Measurements from ENCODE around the gene SNRPA1. TPM values are rescaled to one million over a fixed set of nuclear protein-coding genes. Genes with fewer than 3 reads are reported as not detected.

The SNRPA1 gene
- total and polyA plus RNA-seq, 9 of the 15 experiments (the other 6 are each of a cell fraction or from before 2014, with no cell fraction given), result 62.7 to 245 (median 189) TPM

GRCh38 chr15:101277943-101278564 lies 17.0 kb downstream of the SNRPA1 start:
- Histone ChIP-seq H3K79me2 (ENCODE audit: control insufficient read depth, insufficient read depth, low read length) (peaks cover 19% of the 10 kb centered on the region), H3K9me3 (replicated peaks; ENCODE audit: control insufficient read depth, insufficient read depth, low read depth, low read length) (no peaks in the 10 kb centered on the region), H4K20me1 (replicated peaks; ENCODE audit: control insufficient read depth, insufficient read depth, low read length) (peaks cover 11% of the 10 kb centered on the region; the same call in 1 of the 2 replicates), H2AFZ (ENCODE audit: low read depth, low read length) (peak overlapping the region; percentile 79), H3K9me1 (ENCODE audit: control insufficient read depth, insufficient read depth, low read length) (no peaks in the 10 kb centered on the region), H3K27ac (ENCODE audit: extremely low read depth, low read depth, low read length) (peak overlapping the region; percentile 41; the same call in 2 of the 3 replicates), H3K4me2 (ENCODE audit: insufficient read depth, low read length) (peak overlapping the region; percentile 97), H3K36me3 (ENCODE audit: control insufficient read depth, insufficient read depth, low read length) (peaks cover 61% of the 10 kb centered on the region), H3K4me1 (replicated peaks in 1 of 2; ENCODE audit: control insufficient read depth in 2 of 2, insufficient read depth in 2 of 2, low read length in 2 of 2) (peaks cover 6 to 10% of the 10 kb centered on the region in 2 experiments; a peak in 4 of 5 replicates), H3K9ac (ENCODE audit: insufficient read depth in 1 of 2, low read depth in 2 of 2, low read length in 2 of 2) (peak overlapping the region; percentile 26 to 87; a peak in 3 of 4 replicates), H3K27me3 (ENCODE audit: control insufficient read depth in 2 of 2, insufficient read depth in 2 of 2, low read length in 2 of 2) (no peaks in the 10 kb centered on the region), H3K4me3 (peak overlapping the region; percentile 98)
- FAIRE-seq, result peak; percentile 85
- ChIA-PET CTCF (ENCODE audit: low intra/inter-chr PET ratio) (interaction anchor here (0.9 kb wide), 1 partner anchor 365 kb away, joined by 3 read pairs; no protein-coding TSS in a partner anchor), POLR2A (interaction anchor here (0.8 to 1.5 kb wide), 3 partner anchors 10 to 20 kb away, joined by 3 to 4 read pairs (median 3); no protein-coding TSS in a partner anchor)
- no peak for ATAC-seq
- no TSS peak for BruUV-seq (replicated peaks)
- intact Hi-C loops (cut with micrococcal nuclease), result loop anchor here (5.0 kb wide), 1 partner anchor 261 kb away; no protein-coding TSS in a partner anchor
- WGBS (ENCODE audit: insufficient coverage, low coverage, missing lambda C conversion rate), result 5% methylated on average over 12 of the region's 12 CpGs
- no peak for TF ChIP-seq JUND (IDR thresholded peaks at IDR 0.05; ENCODE audit: borderline replicate concordance, low read depth, low read length)
- 0 out of 3 replicates have a peak, but pooled peaks have one; percentile 17 for TF ChIP-seq JUND (tag; IDR thresholded peaks at IDR 0.05; ENCODE audit: borderline replicate concordance, low read depth, low read length)
- peak; percentile 92 to 94 for TF ChIP-seq KDM1A (IDR thresholded peaks at IDR 0.05)
- no peak for TF ChIP-seq BRD4 (IDR thresholded peaks at IDR 0.05)
- no peak for TF ChIP-seq RFX7 (CRISPR knock-in tag; IDR thresholded peaks at IDR 0.05)
- no peak for TF ChIP-seq DPF2 (IDR thresholded peaks at IDR 0.05)
- TF ChIP-seq RCOR1 (IDR thresholded peaks at IDR 0.05; ENCODE audit: borderline replicate concordance in 1 of 2, low read depth in 2 of 2, low read length in 2 of 2), result peak; percentile 77 to 92; a peak in 3 of 4 replicates
- no peak for TF ChIP-seq BDP1 (IDR thresholded peaks at IDR 0.05; ENCODE audit: insufficient read depth, insufficient read length)
- TF ChIP-seq PCBP1 (IDR thresholded peaks at IDR 0.05; ENCODE audit: low read depth, low read length, poor library complexity, severe bottlenecking), result no peak
- TF ChIP-seq HDAC1 (IDR thresholded peaks at IDR 0.05), result peak in 1 of 2 experiments; percentile 37; a peak in 1 of 4 replicates
- TF ChIP-seq HDAC2 (IDR thresholded peaks at IDR 0.05), result peak; percentile 20; the same call in 1 of the 2 replicates
- TF ChIP-seq CREB1 (IDR thresholded peaks at IDR 0.05), result no peak
- peak; percentile 34; the same call in 1 of the 2 replicates for TF ChIP-seq CREB1 (CRISPR knock-in tag; IDR thresholded peaks at IDR 0.05)
- TF ChIP-seq XRCC5 (IDR thresholded peaks at IDR 0.05; ENCODE audit: low read depth, low read length), result peak; percentile 19; the same call in 1 of the 2 replicates
- no peak for TF ChIP-seq RERE (CRISPR knock-in tag; IDR thresholded peaks at IDR 0.05; ENCODE audit: borderline replicate concordance)
- TF ChIP-seq PHB2 (IDR thresholded peaks at IDR 0.05; ENCODE audit: low read depth), result no peak
- TF ChIP-seq DDX20 (tag; IDR thresholded peaks at IDR 0.05; ENCODE audit: low read depth), result no peak
- peak; percentile 92; the same call in 1 of the 2 replicates for TF ChIP-seq PHF21A (IDR thresholded peaks at IDR 0.05; ENCODE audit: borderline replicate concordance, low read depth)
- TF ChIP-seq CREM (IDR thresholded peaks at IDR 0.05; ENCODE audit: low read depth), result peak; percentile 66
- in situ Hi-C loops (cut with MboI), result no loop called here
- peak in 1 of 4 experiments; percentile 46 for DNase-seq (ENCODE audit: extremely low read depth in 1 of 4, low spot score in 3 of 4)

Data from K562 (cell line).